ENCODE results near the gene FBXO17. TPM values are rescaled to one million over a fixed set of nuclear protein-coding genes. Genes with fewer than 3 reads are reported as not detected.

Gene FBXO17
- total and polyA plus RNA-seq, 2 donors (not counting 1 experiment from before 2014, with no cell fraction given) = not detected

DNA sequence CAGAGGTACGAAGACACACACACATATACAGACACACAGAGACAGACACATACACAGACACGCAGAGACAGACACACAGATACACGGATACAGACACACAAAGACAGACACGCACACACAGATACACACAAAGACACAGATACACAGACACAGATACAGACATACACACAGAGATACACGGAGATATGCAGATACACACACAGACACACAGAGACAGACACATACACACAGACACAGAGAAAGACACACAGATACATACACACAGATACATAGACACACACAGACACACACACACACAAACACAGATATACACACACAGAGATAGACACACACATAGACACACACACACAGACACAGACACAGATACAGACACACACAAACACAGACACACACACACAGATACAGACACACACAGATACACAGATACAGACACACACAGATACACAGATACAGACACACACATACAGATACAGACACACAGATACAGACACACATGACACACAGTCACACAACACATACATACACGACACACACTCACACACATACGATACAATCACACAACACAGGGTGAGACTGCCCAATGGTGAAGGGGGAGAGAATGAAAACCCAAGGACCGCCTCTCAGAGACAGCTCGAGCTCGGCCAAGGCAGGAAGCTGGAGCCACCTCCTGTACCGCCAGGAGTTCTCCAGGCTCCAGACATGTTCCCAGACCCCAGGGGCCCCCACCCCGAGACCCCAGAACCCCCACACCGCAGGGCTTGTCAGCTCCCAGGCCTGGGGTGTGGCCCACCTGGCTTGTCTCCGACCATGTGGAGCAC, 54.7 kb downstream of the FBXO17 start:
- Histone ChIP-seq H3K9me3 (ENCODE audit: control extremely low read depth in 1 of 3, control insufficient read depth in 2 of 3, insufficient read depth in 1 of 3, low read length in 2 of 3) (no peaks in the 10 kb centered on the region), H3K27ac (ENCODE audit: low read length in 2 of 2) (no peak overlapping the region), H4K20me1 (ENCODE audit: control insufficient read depth, insufficient read depth, low read length, poor library complexity, severe bottlenecking) (no peaks in the 10 kb centered on the region), H3K36me3 (replicated peaks in 1 of 2; ENCODE audit: control extremely low read depth in 1 of 2, control insufficient read depth in 1 of 2, extremely low read depth in 1 of 2, insufficient read depth in 2 of 2, low read length in 1 of 2) (peaks cover 1 to 15% of the 10 kb centered on the region in 2 experiments), H3K27me3 (replicated peaks in 1 of 4; ENCODE audit: control extremely low read depth in 1 of 4, control insufficient read depth in 3 of 4, insufficient read depth in 4 of 4, low read length in 3 of 4) (no peaks in the 10 kb centered on the region), H3K4me2 (replicated peaks; ENCODE audit: low read depth, low read length, poor library complexity, severe bottlenecking) (no peak overlapping the region), H3K4me1 (ENCODE audit: control insufficient read depth in 2 of 2, insufficient read depth in 2 of 2, low read length in 2 of 2) (no peaks in the 10 kb centered on the region), H3K4me3 (ENCODE audit: control extremely low read depth in 1 of 5, extremely low read depth in 1 of 5, insufficient read depth in 1 of 5, low read depth in 2 of 5, low read length in 4 of 5) (no peak overlapping the region), H2AFZ (ENCODE audit: insufficient read depth, low read depth, low read length, poor library complexity, severe bottlenecking) (no peak overlapping the region), H3K79me2 (ENCODE audit: control insufficient read depth, insufficient read depth, low read length) (peaks cover 5% of the 10 kb centered on the region), H3K9ac (ENCODE audit: low read length) (no peak overlapping the region)
- DNase-seq = no peak
- TF ChIP-seq, protein P1, sequence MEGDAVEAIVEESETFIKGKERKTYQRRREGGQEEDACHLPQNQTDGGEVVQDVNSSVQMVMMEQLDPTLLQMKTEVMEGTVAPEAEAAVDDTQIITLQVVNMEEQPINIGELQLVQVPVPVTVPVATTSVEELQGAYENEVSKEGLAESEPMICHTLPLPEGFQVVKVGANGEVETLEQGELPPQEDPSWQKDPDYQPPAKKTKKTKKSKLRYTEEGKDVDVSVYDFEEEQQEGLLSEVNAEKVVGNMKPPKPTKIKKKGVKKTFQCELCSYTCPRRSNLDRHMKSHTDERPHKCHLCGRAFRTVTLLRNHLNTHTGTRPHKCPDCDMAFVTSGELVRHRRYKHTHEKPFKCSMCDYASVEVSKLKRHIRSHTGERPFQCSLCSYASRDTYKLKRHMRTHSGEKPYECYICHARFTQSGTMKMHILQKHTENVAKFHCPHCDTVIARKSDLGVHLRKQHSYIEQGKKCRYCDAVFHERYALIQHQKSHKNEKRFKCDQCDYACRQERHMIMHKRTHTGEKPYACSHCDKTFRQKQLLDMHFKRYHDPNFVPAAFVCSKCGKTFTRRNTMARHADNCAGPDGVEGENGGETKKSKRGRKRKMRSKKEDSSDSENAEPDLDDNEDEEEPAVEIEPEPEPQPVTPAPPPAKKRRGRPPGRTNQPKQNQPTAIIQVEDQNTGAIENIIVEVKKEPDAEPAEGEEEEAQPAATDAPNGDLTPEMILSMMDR (IDR thresholded peaks at IDR 0.05) = no peak
- TF ChIP-seq EZH2 (IDR thresholded peaks at IDR 0.05; ENCODE audit: borderline replicate concordance, insufficient read depth, low read depth, low read length, poor library complexity, severe bottlenecking) = no peak
- H3K27ac Mint-ChIP-seq = no peak overlapping the region
- 84% methylated on average over 9 of the region's 14 CpGs for WGBS (ENCODE audit: insufficient coverage)
- H3K4me1 Mint-ChIP-seq = no peaks in the 10 kb centered on the region
- CTCF ChIA-PET = no interaction called here
- intact Hi-C loops (cut with micrococcal nuclease) = no loop called here
- no peak overlapping the region for H3K4me3 Mint-ChIP-seq
- no peaks in the 10 kb centered on the region for H3K27me3 Mint-ChIP-seq
- ATAC-seq (ENCODE audit: low read depth) = no peak
- no peaks in the 10 kb centered on the region for H3K9me3 Mint-ChIP-seq (ENCODE audit: insufficient read depth)
- POLR2A ChIA-PET = no interaction called here

DNA sequence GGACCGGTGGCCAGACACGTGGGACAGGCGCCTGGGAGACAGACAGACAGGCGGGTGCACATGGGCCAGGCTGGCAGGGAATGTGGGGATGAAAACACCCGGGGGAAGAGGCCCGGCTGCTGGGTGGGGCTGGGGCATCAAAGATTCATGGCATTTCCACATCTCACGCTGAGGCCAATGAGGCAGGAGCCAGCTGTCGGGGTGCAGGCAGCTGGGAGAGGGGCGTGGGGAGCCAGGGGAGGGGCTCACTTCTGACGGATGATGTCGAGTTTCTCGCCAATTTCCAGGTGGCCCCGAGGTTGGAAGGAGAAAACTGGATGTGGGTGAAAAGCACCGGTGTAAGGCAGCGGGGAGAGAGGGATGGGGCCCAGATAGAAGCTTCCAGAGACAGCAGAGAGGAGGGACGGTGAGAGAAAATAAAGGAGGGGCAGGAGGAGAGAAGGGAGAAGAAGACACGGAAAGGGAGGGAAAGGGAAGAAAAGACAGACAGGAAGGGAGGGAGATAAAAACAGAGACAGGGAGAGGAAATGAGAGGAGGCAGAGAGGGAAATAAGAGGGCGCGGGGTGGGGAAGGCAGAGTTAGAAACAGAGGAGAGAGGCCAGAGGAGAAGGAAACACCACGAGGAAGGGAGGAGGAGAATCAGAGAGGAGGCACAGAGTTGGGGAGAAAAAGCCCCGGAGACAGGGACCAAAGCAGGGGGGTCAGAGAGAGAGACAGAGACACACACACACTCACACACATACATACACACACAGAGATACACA, 55.5 kb downstream of the FBXO17 start:
- H3K27ac ChIP-seq (ENCODE audit: low read length in 2 of 2) = no peak overlapping the region
- intact Hi-C loops (cut with micrococcal nuclease) = no loop called here
- 92% methylated on average over 19 of the region's 21 CpGs for WGBS (ENCODE audit: insufficient coverage)
- no peaks in the 10 kb centered on the region for H3K9me3 Mint-ChIP-seq (ENCODE audit: insufficient read depth)
- H4K20me1 ChIP-seq (ENCODE audit: control insufficient read depth, insufficient read depth, low read length, poor library complexity, severe bottlenecking) = no peaks in the 10 kb centered on the region
- H3K27me3 ChIP-seq (replicated peaks in 1 of 4; ENCODE audit: control extremely low read depth in 1 of 4, control insufficient read depth in 3 of 4, insufficient read depth in 4 of 4, low read length in 3 of 4) = no peaks in the 10 kb centered on the region
- ChIA-PET POLR2A (no interaction called here), CTCF (no interaction called here)
- DNase-seq (no peak), ATAC-seq (ENCODE audit: low read depth) (no peak)
- H3K36me3 ChIP-seq (replicated peaks in 1 of 2; ENCODE audit: control extremely low read depth in 1 of 2, control insufficient read depth in 1 of 2, extremely low read depth in 1 of 2, insufficient read depth in 2 of 2, low read length in 1 of 2) = peaks cover 1 to 9% of the 10 kb centered on the region in 2 experiments
- H3K9me3 ChIP-seq (ENCODE audit: control extremely low read depth in 1 of 3, control insufficient read depth in 2 of 3, insufficient read depth in 1 of 3, low read length in 2 of 3) = no peaks in the 10 kb centered on the region
- H3K4me3 Mint-ChIP-seq = no peak overlapping the region
- no peak overlapping the region for H3K27ac Mint-ChIP-seq
- H3K27me3 Mint-ChIP-seq = no peaks in the 10 kb centered on the region
- H3K4me3 ChIP-seq (ENCODE audit: control extremely low read depth in 1 of 5, extremely low read depth in 1 of 5, insufficient read depth in 1 of 5, low read depth in 2 of 5, low read length in 4 of 5) = no peak overlapping the region
- no peaks in the 10 kb centered on the region for H3K79me2 ChIP-seq (ENCODE audit: control insufficient read depth, insufficient read depth, low read length)
- TF ChIP-seq, protein P1 (IDR thresholded peaks at IDR 0.05) = no peak
- TF ChIP-seq EZH2 (IDR thresholded peaks at IDR 0.05; ENCODE audit: borderline replicate concordance, insufficient read depth, low read depth, low read length, poor library complexity, severe bottlenecking) = no peak
- H3K4me2 ChIP-seq (replicated peaks; ENCODE audit: low read depth, low read length, poor library complexity, severe bottlenecking) = no peak overlapping the region
- no peaks in the 10 kb centered on the region for H3K4me1 ChIP-seq (ENCODE audit: control insufficient read depth in 2 of 2, insufficient read depth in 2 of 2, low read length in 2 of 2)
- no peak overlapping the region for H3K9ac ChIP-seq (ENCODE audit: low read length)
- H2AFZ ChIP-seq (ENCODE audit: insufficient read depth, low read depth, low read length, poor library complexity, severe bottlenecking) = no peak overlapping the region
- no peaks in the 10 kb centered on the region for H3K4me1 Mint-ChIP-seq

All from B cell (primary cell).